ENCODE data around the gene AFP. TPM values are rescaled to one million over a fixed set of nuclear protein-coding genes. Genes with fewer than 3 reads are reported as not detected.
"Not testable (repeated sequence)": the region's sequence is repeated elsewhere in the genome, so short reads cannot be mapped to it uniquely, and the experiment has no call there.

The AFP gene
- not detected for total RNA-seq
- long read RNA-seq, result 0 reads

DNA sequence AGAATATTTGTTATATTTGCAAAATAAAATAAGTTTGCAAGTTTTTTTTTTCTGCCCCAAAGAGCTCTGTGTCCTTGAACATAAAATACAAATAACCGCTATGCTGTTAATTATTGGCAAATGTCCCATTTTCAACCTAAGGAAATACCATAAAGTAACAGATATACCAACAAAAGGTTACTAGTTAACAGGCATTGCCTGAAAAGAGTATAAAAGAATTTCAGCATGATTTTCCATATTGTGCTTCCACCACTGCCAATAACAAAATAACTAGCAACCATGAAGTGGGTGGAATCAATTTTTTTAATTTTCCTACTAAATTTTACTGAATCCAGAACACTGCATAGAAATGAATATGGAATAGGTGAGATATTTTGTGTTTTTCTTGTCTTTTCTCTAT lies at the start of gene AFP:
TSS of gene AFP (plus strand) at position 238 of the 400 bp plus-strand sequence. CDS start at position 280, 42 bp downstream.
- intact Hi-C loops (cut with DNase I, micrococcal nuclease), result no loop called here
- no peak for ATAC-seq
- DNase-seq, result no peak

DNA sequence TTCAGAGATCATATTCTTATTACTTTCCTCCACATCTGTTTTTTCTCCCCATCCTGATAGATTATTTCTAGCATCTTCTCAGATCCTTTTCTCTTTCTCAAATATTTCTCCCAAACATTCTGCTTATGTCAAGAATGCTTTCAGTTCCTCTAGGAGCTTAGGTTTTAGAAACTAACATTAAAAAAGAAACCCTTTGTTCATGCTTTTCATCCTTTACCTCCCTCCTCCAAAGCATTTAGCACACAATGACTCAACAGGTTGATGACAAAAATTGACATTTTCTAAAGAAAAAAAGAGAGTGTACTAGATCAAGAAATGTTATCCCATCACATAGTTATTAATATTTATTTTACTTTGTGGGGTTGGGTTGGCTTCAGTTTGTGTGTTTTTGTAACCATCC lies 48.5 kb upstream of the AFP start:
- ATAC-seq (no peak), DNase-seq (no peak)
- intact Hi-C loops (cut with DNase I, micrococcal nuclease), result no loop called here

DNA sequence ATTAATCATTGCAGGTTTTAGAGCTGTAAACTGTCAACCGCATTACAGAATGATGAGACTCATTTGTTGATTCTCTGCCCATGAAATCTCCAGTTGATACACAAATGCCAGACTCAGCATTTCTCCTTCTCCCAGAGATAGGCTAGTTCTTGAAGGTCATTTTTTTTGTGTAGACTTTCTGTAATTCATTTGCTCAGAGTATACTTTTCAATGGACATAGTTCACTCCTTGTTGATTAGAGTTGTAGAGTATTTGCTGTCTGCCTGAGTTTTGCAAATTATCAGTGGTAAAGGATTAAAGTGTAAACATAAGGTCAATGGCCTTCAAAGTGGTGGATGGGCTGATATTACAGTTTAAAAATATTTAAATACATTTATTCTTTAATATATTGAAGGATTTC lies 47.1 kb upstream of the AFP start:
- DNase-seq, result no peak

DNA sequence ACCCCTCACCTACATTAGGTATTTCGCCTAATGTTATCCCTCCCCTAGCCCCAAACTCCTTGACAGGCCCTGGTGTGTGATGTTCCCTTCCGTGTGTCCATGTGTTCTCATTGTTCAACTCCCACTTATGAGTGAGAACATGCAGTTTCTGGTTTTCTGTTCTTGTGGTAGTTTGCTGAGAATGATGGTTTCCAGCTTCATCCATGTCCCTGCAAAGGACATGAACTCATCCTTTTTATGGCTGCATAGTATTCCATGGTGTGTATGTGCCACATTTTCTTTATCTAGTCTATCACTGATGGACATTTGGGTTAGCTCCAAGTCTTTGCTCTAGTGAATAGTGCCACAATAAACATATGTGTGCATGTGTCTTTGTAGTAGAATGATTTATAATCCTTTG lies 46.4 kb upstream of the AFP start:
- intact Hi-C loops (cut with DNase I, micrococcal nuclease); ATAC-seq; DNase-seq: not testable (repeated sequence)

More for the DNA sequence above, 47.1 kb upstream of the AFP start:
- ATAC-seq, result no peak
- intact Hi-C loops (cut with DNase I, micrococcal nuclease), result no loop called here

DNA sequence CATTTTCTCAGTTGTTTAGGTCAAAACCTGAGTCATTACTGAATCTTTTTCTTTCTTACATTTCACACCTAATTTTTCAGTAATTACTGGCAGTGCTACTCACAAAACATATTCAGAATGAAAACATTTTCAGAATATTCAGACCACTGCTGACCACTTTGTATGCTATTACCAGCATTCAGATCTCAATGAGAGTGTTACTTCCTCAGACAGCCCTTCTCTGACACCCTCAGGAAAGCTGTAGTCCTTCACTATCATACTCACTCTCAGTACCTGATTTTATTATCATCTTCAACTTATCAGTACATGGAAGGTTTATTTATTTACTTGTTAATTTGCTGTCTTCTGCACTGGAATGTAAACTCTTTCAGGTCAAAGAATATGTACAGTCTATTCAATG lies 44.2 kb upstream of the AFP start:
- ATAC-seq (no peak), DNase-seq (no peak)
- intact Hi-C loops (cut with DNase I, micrococcal nuclease), result no loop called here

DNA sequence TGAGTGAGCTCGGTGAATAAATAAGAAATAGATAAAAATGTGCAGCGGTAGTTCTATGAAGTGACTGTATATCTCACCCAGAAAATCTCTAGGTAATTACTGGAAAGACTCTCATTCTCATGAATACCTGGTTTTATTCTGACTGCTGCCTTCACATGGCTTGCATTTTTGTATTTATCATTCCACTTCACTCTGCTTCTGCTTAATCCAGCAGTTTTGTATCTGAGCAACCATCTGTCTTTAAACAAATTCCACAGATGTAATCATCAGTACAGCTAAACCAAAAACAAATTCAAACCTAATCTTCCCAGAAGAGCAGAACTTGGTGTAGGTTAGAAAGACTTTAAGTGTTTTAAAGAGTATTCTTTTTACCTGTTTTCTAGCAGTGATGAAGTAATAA lies 43.1 kb upstream of the AFP start:
- DNase-seq (no peak), ATAC-seq (no peak)
- intact Hi-C loops (cut with DNase I, micrococcal nuclease), result no loop called here

DNA sequence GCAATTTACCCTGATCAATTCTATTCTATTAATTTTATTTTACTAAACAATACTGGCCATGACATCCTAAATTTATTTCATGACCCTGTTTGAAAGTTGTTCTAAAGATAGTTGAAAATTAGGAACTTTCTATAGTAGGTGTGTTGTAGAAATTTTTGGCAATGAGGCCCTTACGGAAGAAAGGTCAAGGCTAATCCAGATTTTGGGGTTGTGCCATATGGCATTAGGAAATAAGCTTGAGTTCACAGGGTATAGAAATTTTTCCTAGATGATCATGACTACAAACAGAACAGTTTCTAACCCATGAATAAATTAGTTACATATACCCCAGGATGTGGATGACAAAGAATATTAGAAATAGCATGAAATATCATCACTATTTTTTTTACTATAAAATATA lies 39.7 kb upstream of the AFP start:
- DNase-seq (no peak), ATAC-seq (no peak)
- intact Hi-C loops (cut with DNase I, micrococcal nuclease), result no loop called here

DNA sequence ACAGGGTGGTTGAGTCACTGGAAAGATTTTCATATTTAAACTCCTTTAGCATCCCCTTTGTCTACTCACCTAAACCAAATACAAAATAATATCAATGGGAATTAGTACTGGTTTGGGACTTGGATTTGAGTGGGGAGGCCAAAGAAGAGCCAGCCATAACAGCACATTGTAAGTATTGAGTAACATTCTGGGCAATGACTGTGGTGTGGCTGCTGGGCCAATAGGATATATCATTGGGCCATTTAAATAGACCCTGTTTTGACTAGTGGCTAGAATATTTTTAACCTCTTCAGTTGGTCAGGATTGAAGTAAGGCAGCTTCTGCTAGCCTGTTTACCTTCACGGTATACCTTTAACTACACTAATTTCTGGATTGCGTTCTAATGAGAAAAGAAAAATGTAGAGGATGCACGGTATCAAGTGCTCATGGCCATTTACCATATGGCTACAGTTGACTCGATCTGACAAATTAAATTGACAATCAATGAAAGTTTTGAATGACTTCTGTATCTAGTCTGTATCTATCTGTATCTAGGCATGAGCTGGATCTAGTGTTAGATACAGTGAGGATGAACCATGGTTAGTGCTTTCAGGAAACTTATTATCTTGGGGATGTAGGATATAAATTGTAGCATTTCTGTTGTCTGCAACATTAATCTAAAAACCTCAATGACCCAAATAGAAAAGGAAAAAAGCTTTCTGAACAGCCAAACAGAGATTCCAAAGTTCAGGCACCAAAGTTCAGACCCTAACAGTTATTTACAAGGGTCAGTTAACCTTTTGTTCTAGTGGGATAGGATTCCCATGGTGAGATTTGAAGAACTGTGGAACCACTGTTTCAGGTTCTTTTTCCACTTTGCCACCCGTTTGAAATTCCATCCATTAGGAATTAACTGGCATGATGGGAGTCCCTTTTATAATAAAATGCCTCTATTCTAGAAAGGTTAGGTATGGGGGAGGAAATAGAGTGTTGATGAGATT lies 38.7 kb upstream of the AFP start:
- ATAC-seq (no peak), DNase-seq (no peak)
- intact Hi-C loops (cut with DNase I, micrococcal nuclease), result no loop called here

DNA sequence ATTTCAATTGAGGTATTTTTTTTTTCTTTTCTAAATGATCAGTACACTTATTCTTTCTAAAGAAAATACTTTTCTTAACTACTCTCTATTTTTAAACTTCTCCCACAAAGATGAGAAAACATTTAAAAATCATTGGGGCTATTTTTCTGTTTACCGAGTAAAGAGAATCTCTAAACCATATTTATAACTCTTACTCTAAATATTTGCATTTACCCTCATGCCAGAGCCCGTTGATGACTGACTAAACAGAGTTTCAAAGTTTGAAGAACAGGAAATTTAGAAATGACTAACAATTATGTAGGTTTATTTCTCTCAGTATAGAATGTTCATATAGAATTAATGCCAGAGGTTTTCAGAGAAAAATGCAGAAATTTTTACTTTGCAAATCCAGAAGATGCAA lies 34.6 kb upstream of the AFP start:
- intact Hi-C loops (cut with DNase I, micrococcal nuclease), result no loop called here
- DNase-seq, result no peak
- ATAC-seq, result no peak

DNA sequence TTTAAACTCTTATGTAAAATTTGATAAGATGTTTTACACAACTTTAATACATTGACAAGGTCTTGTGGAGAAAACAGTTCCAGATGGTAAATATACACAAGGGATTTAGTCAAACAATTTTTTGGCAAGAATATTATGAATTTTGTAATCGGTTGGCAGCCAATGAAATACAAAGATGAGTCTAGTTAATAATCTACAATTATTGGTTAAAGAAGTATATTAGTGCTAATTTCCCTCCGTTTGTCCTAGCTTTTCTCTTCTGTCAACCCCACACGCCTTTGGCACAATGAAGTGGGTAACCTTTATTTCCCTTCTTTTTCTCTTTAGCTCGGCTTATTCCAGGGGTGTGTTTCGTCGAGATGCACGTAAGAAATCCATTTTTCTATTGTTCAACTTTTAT lies 32.0 kb upstream of the AFP start, which contains the start of gene ALB:
TSS of gene ALB (plus strand) at position 246 of the 400 bp plus-strand sequence. CDS start at position 287, 41 bp downstream.
- intact Hi-C loops (cut with DNase I, micrococcal nuclease), result no loop called here
- ATAC-seq (no peak), DNase-seq (no peak)

DNA sequence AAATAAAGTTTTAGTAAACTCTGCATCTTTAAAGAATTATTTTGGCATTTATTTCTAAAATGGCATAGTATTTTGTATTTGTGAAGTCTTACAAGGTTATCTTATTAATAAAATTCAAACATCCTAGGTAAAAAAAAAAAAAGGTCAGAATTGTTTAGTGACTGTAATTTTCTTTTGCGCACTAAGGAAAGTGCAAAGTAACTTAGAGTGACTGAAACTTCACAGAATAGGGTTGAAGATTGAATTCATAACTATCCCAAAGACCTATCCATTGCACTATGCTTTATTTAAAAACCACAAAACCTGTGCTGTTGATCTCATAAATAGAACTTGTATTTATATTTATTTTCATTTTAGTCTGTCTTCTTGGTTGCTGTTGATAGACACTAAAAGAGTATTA lies 31.6 kb upstream of the AFP start:
- intact Hi-C loops (cut with DNase I, micrococcal nuclease), result no loop called here
- DNase-seq (no peak), ATAC-seq (no peak)

DNA sequence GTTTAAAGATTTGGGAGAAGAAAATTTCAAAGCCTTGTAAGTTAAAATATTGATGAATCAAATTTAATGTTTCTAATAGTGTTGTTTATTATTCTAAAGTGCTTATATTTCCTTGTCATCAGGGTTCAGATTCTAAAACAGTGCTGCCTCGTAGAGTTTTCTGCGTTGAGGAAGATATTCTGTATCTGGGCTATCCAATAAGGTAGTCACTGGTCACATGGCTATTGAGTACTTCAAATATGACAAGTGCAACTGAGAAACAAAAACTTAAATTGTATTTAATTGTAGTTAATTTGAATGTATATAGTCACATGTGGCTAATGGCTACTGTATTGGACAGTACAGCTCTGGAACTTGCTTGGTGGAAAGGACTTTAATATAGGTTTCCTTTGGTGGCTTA lies 30.9 kb upstream of the AFP start:
- no peak for DNase-seq
- intact Hi-C loops (cut with DNase I, micrococcal nuclease), result no loop called here
- ATAC-seq, result no peak

DNA sequence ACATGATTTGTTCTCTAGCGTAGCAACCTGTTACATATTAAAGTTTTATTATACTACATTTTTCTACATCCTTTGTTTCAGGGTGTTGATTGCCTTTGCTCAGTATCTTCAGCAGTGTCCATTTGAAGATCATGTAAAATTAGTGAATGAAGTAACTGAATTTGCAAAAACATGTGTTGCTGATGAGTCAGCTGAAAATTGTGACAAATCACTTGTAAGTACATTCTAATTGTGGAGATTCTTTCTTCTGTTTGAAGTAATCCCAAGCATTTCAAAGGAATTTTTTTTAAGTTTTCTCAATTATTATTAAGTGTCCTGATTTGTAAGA lies 29.5 kb upstream of the AFP start:
- no peak for ATAC-seq
- no peak for DNase-seq
- intact Hi-C loops (cut with DNase I, micrococcal nuclease), result no loop called here

DNA sequence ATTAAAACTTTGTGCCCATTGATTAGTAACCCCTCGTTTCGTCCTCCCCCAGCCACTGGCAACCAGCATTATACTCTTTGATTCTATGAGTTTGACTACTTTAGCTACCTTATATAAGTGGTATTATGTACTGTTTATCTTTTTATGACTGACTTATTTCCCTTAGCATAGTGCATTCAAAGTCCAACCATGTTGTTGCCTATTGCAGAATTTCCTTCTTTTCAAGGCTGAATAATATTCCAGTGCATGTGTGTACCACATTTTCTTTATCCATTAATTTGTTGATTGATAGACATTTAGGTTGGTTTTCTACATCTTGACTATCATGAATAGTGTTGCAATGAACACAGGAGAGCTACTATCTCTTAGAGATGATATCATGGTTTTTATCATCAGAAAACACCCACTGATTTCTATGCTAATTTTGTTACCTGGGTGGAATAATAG lies 28.8 kb upstream of the AFP start:
- intact Hi-C loops (cut with DNase I, micrococcal nuclease), result no loop called here
- DNase-seq (no peak), ATAC-seq (peak; percentile 31)

DNA sequence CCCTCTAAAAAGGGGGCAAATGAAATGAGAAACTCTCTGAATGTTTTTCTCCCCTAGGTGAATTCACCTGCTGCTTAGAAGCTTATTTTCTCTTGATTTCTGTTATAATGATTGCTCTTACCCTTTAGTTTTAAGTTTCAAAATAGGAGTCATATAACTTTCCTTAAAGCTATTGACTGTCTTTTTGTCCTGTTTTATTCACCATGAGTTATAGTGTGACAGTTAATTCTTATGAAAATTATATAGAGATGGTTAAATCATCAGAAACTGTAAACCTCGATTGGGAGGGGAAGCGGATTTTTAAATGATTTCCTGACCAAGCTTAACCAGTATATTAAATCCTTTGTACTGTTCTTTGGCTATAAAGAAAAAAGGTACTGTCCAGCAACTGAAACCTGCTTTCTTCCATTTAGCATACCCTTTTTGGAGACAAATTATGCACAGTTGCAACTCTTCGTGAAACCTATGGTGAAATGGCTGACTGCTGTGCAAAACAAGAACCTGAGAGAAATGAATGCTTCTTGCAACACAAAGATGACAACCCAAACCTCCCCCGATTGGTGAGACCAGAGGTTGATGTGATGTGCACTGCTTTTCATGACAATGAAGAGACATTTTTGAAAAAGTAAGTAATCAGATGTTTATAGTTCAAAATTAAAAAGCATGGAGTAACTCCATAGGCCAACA lies 27.7 kb upstream of the AFP start:
- ATAC-seq (no peak), DNase-seq (no peak)
- intact Hi-C loops (cut with DNase I, micrococcal nuclease), result no loop called here

DNA sequence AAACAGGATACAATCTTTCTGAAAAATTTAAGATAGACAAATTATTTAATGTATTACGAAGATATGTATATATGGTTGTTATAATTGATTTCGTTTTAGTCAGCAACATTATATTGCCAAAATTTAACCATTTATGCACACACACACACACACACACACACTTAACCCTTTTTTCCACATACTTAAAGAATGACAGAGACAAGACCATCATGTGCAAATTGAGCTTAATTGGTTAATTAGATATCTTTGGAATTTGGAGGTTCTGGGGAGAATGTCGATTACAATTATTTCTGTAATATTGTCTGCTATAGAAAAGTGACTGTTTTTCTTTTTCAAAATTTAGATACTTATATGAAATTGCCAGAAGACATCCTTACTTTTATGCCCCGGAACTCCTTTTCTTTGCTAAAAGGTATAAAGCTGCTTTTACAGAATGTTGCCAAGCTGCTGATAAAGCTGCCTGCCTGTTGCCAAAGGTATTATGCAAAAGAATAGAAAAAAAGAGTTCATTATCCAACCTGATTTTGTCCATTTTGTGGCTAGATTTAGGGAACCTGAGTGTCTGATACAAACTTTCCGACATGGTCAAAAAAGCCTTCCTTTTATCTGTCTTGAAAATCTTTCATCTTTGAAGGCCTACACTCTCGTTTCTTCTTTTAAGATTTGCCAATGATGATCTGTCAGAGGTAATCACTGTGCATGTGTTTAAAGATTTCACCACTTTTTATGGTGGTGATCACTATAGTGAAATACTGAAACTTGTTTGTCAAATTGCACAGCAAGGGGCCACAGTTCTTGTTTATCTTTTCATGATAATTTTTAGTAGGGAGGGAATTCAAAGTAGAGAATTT lies 26.8 kb upstream of the AFP start:
- no peak for DNase-seq
- ATAC-seq, result no peak
- intact Hi-C loops (cut with DNase I, micrococcal nuclease), result no loop called here

DNA sequence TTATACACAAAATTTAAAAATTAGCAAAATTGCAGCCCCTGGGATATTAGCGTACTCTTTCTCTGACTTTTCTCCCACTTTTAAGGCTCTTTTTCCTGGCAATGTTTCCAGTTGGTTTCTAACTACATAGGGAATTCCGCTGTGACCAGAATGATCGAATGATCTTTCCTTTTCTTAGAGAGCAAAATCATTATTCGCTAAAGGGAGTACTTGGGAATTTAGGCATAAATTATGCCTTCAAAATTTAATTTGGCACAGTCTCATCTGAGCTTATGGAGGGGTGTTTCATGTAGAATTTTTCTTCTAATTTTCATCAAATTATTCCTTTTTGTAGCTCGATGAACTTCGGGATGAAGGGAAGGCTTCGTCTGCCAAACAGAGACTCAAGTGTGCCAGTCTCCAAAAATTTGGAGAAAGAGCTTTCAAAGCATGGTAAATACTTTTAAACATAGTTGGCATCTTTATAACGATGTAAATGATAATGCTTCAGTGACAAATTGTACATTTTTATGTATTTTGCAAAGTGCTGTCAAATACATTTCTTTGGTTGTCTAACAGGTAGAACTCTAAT lies 26.0 kb upstream of the AFP start:
- DNase-seq (no peak), ATAC-seq (no peak)
- intact Hi-C loops (cut with DNase I, micrococcal nuclease), result no loop called here

DNA sequence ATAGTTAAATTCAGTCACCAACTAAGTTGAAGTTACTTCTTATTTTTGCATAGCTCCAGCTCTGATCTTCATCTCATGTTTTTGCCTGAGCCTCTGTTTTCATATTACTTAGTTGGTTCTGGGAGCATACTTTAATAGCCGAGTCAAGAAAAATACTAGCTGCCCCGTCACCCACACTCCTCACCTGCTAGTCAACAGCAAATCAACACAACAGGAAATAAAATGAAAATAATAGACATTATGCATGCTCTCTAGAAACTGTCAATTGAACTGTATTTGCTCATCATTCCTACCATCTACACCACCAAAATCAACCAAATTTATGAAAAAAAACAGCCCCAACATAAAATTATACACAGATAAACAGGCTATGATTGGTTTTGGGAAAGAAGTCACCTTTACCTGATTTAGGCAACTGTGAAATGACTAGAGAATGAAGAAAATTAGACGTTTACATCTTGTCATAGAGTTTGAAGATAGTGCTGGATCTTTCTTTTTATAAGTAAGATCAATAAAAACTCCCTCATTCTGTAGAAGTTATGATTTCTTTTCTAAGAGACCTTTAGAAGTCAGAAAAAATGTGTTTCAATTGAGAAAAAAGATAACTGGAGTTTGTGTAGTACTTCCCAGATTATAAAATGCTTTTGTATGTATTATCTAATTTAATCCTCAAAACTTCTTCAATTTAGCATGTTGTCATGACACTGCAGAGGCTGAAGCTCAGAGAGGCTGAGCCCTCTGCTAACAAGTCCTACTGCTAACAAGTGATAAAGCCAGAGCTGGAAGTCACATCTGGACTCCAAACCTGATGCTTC lies 24.9 kb upstream of the AFP start:
- intact Hi-C loops (cut with DNase I, micrococcal nuclease), result no loop called here
- ATAC-seq (no peak), DNase-seq (no peak)
